PC-9 (cell line): ENCODE results near the gene DOCK1.

Source experiments
- CTCF ChIP-seq: fragments of 200-600 bp; sonication (generic); conservative IDR thresholded peaks from 2 replicates; pipeline ENCODE4 v1.6.1; 2017; ENCODE audit warnings: mixed run types, antibody characterized with exemption, mild to moderate bottlenecking, moderate library complexity
- EZH2 ChIP-seq: fragments of 200-600 bp; sonication (generic); IDR thresholded peaks from 2 replicates; pipeline ENCODE4 v1.8.0; 2017; ENCODE audit warnings: antibody characterized with exemption, low read depth

GRCh38 chr10:127146661-127147060 lies 241.4 kb downstream of the DOCK1 start:
- TF ChIP-seq CTCF (no peak), EZH2 (no peak)
